HG02943 (cell line): ENCODE measurements around the gene WBP2.

Experiments
- ATAC-seq: cut with Tn5 transposase; IDR thresholded peaks from one replicate; pipeline ENCODE4 v1.9.1; 2021; ENCODE audit warnings: mild to moderate bottlenecking, low read depth, moderate library complexity; ENCODE audit not compliant: unreplicated experiment

WBP2 gene

DNA sequence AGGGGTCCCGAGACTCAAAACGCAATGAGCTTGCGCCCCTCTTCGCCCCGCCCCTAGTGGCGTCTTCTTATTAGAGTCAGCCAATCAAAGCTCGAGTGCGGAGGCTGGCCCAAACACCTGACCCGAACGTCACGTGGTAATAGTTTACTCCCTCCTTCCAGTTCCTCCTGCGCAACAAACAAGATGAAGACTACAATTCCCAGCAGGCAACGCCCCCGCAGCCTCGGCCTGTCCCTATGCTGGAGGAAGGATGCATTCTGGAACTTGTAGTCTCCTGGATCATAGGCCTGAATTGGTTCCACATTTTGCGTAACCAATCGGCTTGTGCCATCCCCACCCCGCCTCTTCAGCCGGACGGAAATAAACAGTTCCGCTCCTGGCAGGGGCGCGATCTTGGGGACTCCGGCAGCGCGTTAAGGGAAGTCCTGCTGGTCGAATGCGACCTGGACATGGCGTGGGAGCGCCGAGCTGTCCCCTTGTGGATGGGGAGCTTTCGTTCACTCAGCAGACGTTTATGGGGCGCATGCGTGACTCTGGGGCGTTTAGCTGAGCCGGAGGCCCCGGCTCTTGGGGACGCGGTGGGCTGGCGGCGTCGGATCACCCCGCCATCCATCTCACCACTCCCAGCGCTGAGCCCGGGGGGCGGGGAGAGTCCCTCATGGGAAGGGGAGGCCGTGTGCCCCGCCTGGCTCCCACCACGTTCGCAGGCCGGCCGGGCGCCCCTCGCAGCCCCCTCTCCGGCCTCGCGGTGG, at the start of gene WBP2:
WBP2 (minus strand) TSS at position 26 of the 752 bp plus-strand sequence. CDS start 38 bp downstream, outside the sequence.
- ATAC-seq, result peak; percentile 82

- ATAC-seq, result no peak
Observed at GRCh38 chr17:75902406-75902805, 47.3 kb upstream of the WBP2 start.

DNA sequence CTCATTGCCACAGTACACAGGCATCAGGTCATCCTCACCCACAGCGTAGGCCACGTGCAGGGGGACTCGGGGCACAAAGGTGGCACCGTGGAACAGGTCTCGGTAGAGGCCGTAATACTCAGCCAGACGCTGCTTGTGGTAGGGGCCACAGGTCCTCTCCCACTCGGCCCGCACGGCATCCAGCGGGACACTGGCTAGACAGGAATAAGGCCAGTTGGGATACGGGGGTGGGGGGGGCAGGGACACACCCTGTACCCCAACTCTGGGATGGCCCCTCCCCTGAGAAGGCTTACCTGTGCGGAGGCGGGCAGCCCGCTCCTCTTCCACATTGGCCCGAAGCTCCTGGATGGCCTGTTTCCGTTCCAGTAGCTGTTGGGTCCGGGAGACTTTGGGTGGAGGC, 46.6 kb upstream of the WBP2 start:
- no peak for ATAC-seq

DNA sequence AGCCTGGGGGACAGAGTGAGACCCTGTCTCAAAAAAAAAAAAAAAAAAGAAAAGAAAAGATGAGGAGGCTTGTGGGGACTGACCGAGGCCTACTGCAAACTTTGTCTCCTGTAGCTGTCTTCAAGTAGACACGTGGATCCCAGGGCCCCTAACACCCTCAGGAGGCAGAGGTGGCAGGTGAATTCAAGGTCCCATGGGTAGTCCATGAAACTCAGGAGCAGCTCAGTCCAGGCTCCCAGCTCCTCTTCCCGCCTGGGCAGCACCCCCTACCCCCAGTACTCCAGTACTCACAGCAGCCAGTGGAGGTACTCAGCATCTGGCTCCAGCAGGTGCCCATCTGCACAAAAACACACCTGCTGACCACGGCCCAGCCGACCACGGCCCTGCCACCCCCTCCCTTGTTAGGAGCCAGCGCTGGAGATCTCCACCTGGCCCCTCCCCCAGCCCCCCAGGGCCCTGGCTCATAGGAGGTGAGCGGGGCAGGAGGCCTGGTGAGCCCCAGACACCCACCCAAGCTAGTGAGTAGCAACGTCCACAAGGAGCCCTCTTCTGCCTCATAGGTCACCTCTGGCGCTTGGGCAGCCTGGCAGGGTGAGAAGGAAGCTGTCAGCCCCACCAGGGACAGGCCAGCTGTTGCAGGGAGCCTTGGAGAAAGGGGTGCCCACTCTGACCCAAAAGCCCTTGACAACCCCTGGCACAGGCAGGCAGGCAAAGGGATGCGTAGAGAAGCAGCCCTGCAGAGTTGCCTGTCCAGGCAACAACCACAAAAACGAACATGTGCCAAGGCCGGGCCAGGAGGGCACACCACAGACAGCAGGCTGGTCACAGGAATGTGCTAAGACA, 45.8 kb upstream of the WBP2 start:
- ATAC-seq, result no peak

- no peak for ATAC-seq
Observed at GRCh38 chr17:75899767-75900468, 44.8 kb upstream of the WBP2 start.

DNA sequence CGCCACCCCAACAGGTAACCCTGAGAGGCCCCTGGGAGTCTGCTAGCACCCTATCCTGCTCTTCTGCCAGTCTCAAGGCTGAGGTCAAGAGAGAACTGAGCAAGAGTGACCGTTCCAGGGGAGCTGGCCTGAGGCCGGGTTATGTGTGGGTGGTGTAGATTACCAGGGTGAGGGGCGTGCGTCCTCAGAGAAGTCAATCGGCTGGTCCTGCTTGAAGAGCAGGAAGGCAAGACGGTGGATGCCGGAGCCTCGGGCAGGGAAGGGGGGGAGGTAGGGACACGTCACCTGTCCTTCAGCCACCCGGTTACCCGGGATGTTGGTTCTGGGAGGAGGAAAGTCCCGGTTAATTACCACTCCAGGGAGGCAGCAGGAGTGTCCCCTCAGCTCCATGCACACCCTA, 44.2 kb upstream of the WBP2 start:
- no peak for ATAC-seq

DNA sequence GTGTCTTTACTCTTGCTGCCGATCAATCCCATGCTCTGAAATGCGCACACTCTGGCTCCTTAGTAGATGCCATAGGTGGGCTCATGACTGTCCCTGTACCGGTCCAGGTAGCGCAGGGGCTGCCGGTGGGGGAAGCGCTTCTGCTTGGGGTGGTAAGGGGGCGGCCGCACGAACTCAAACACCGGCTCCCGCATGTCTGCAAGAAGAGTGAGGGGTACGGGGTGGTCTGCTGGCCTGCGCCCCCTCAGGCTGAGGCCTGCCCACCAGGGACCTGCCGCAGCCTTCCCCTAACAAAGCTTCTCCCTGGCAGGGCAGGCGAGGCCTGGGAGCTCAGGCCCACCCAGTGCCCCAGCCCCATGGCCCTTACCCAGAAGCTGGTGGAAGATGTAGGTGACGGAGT, 43.7 kb upstream of the WBP2 start:
- ATAC-seq, result no peak

DNA sequence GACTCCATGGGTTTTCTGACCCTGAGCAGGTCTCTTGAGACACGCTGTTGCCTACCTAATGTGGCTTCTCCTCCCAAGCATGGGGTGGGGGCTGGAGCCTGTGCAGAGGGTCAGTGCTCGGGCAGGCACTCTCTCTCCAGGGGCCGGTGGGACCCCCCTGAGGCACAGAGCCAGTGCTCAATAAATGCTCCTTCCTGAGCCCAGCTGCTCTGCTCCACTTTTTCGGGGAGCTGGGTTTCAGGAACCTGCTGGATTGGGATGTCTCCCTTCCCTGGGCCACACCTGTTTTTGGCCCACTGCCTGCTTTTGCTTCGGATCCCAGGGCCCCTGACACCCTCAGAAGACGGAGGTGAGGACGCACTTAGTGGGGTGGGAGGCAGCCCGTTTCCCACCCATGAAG, 42.9 kb upstream of the WBP2 start:
- no peak for ATAC-seq

DNA sequence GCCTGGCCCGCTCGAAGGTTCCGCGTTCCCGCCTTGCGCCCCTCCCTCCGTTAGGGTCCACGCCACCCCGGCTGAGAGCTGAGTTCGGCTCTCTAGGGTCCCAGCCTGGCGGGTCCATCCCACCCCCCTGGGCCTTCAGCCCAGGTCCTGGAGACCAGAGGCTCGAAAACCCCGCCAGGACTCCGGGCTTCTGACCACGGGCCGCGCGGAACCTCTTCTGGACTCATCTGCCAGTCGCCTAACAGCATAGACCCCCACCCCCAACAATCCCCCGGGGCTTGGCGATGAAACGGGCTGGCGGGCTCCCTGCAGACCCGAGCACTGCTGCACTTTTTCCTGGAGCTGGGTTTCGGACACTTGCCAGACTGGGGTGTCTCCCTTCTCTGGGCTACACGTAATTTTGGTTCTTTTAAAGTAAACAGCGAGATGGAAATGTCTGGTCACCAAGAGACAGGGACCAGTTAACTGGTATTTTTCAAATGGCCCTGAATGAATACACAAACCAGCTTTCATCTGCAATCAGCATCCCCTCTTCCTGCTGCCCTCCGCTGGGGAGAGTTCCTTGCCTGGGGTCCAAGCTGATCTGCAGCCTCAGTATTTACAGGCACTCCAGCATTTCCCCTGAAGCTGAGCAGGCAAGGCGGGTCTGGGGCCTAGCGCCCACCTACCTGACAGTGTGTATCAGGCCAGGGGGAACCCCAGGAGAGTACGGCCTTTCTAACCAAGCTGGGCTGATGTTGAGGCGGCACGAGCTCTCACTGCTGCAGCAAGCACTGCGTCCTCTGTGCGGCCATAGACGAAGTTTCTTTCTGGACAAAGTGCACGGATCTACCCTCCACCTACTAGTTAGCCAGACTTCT, 42.3 kb upstream of the WBP2 start:
- ATAC-seq, result no peak

- ATAC-seq, result peak; percentile 47
Observed at GRCh38 chr17:75896415-75897159, 41.5 kb upstream of the WBP2 start, which contains the start of gene TRIM65. TRIM65 (minus strand) TSS chr17:75896951; CDS start chr17:75896937, 14 bp downstream.

DNA sequence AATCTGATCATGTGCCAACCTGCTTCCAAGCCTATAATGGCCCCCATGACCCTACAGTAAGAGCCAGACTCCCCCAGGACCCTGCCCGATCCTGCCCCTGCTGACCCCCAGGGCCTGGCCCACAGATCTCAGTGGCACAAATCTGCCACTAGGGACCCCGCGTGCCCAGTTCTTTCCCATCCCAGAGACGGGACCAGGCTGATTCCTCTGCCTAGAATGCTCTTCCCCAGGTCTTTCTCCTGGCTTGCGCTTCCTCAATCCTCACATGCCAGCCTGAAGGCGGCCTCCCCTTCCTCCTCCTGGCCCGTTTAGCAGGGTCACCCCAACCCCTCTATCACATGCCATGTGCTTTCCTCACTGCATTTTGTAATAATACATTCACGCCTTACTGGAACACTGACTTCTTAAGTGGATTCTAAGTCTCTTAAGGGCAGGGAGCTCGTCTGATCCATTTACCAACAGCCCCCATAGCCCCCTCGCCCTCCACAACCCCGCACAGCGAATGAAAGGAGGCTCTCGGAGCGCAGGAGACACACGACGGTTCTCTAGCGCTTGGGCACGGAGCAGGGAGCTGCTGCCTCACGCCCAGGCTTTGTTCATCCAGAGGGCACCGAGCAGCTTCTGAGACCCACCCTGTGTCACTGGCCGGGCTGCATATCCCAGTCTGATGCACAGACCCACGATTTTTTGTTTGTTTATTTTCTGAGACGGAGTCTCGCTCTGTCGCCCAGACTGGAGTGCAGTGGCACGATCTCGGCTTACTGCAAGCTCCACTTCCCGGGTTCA, 40.4 kb upstream of the WBP2 start:
- no peak for ATAC-seq

GRCh38 chr17:75894049-75894733, 39.1 kb upstream of the WBP2 start:
- no peak for ATAC-seq

DNA sequence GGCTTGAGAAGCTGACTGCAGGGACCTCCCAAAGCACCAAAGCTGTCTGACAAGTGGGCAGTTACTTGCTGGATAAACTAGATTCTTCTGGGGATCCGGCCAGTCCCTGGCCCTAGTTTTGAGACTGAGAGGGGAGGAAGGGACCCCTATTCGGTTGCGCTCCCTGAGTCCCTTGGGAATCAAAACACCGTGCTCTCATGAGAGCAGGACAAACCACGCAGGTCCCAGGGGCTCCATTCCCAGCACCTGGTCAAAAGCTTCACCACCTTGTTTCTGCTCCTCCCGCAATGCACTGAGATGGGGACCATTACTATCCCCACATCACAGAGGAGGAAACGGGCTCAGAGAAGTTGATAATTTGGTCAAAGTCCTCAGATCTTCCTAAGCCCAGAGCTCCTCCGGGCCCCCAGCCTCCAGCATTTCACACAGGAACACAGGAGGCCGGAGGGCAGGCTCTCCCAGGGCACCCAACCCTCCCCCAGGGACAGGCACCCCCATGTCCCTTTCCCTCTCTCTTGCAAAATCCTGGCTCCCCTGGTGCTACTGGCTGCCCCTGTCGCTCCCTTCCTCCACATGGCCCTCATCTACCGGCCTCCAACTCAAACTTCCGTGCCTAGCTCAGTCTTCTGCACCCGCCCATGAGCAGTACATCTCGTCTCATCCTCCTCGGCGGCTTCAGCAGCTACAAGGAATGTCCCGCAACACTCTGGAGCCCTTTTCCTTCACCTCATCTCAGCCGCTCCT, 38.3 kb upstream of the WBP2 start:
- no peak for ATAC-seq

- ATAC-seq, result no peak
Observed at GRCh38 chr17:75892556-75893224, 37.6 kb upstream of the WBP2 start.

GRCh38 chr17:75891605-75892555, 36.7 kb upstream of the WBP2 start:
- ATAC-seq, result no peak
